HG03460 (cell line): ENCODE measurements around the gene DCAF4.
"Not testable (repeated sequence)": the region's sequence is repeated elsewhere in the genome, so short reads cannot be mapped to it uniquely, and the experiment has no call there.

Source experiments
- ATAC-seq: cut with Tn5 transposase; IDR thresholded peaks from one replicate; pipeline ENCODE4 v1.9.1; 2021; ENCODE audit not compliant: unreplicated experiment

The DCAF4 gene

DNA sequence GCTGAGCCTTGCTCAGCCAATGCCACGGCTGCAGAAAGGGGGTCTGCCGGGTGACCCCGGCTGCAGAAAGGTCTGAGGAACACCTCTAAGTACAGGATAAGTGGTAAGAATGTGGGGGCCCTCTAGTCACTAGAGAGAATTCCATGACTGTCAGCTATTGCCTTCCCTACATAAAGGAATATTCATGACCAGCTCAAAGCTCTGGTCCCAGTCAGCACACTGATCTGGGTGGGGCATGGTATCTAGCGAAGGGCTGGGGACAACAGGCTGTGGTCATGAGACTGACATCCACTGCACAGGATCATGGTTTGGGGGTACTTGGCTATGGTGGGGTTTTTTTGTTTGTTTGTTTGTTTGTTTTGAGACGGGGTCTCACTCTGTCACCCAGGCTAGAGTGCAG is 42.1 kb downstream of the DCAF4 start:
- no peak for ATAC-seq

DNA sequence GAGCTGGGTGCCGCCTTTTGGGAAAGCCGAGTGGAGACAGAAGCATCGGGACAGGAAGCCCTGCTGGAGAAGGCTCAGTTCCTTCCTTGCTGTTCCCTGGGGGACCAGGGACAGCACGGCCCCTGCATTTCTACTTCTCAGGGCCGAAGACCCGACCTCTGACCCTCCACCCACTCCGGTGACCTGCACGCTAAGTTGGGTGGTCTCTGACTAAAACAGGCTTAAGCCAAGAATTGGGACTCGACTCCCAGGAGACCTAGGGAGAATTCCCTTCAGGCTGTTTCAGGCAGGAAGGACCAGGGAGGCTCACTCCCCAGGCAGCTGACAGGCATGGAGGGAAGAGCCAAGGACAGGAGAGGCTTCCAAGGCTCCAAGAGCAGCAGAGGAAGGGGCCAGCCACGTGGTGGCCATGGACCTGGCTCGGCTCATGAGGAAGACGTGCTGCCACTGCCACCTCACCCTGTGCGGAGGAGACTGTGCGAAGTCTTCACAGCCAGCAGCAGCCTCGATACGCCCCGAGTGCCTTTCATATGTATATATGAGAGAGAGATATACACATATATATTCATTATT is 43.9 kb downstream of the DCAF4 start:
- no peak for ATAC-seq

DNA sequence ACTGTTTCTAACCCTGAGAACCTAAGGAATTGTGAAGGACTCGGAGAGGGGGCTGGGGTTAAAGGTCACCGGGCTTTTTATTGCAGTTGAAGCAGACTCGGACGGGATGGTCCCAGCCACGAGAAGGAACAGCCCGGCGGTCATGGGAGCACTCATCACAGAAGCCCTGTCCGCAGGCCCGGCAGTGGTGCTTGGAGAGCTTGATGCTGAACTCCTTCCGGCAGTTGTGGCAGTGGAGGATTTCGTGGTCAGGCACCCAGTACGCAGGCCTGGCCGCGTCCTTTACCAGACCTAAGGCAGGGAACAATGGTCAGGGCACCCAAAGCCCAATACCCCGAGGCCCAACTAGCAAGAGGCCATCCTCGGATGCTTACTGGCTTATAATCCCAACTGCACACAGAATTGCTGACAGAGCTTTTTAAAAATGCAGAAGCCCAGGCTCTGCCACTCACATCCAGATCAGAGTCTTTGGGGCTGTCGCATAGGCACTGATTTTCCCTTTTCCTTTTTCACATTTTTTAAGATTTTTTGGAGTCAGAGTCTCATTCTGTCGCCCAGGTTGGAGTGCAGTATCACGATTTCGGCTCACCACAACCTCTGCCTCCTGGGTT is 44.7 kb downstream of the DCAF4 start:
- ATAC-seq: no peak

DNA sequence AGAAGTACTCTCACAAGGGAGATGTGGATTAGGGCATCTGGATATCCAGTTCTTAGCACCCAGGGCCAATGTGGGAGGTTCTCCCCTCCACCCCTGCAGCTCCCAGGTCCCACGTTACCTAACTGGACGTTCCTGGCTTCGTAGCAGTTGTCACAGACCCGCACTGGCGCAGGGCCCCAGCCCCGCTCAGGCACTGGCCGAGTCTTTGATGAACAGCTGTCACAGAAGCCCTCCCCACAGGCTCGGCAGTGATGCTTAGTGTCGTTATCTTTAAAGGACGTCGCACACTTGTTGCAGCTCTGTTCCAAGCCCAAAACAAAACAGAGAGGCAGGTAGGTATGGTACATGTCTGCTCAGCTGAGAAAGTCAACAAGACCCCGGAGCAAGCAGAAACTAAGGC is 48.4 kb downstream of the DCAF4 start:
- no peak for ATAC-seq

DNA sequence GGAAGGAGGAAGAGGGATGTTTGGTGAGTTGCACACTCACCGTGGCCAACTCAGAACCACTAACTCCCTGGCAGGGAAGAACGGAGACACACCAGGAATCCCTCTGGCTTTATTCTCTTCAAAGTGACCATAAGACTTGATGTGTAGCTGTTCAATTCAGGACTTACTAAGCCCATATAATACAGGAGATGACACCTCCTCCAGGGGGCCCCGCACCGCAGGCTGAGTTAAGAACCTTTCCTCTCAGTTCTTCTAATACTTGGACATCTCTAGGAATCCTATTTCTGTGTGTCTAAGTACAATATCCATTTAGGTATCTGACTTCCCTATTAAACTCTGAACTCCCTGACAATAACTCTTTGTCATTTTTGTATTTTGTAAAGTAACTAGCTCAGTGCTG is 49.5 kb downstream of the DCAF4 start:
- ATAC-seq: no peak

DNA sequence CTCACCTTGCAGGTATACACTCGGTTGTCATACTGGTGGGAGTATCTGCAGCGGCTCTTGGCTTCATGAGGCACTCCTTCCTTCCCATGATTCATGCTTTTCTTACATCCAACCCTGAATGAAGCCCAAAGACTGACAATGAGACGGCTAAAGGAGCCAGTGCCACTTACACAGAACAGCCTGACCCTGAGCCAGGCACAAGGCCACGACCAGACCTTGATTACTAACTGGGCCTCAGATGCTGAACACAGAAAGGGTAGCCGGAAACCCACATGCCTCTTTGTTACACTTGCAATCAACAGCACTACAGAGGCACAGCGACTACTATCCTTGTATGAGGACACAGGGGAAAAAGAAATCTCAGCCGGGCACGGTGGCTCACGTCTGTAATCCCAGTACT is 52.6 kb downstream of the DCAF4 start:
- no peak for ATAC-seq

DNA sequence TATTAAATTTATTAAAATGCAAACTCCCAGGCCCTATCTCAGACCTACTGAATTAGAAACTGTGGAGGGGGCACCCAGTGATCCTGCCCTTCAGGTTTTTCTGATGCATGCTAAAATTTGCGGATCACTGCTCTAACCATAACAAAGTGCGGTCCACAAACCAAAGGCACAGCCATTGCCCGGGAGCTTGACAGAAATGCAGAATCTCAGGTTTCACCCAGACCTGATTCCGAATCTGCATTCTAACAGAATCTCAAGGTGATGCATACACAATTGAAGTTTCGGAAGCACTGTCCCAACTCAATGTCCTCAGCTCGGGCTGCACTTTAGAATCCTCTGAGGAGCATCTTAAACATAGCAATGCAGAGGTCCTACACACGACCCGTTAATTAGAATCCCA is 54.6 kb downstream of the DCAF4 start:
- no peak for ATAC-seq

DNA sequence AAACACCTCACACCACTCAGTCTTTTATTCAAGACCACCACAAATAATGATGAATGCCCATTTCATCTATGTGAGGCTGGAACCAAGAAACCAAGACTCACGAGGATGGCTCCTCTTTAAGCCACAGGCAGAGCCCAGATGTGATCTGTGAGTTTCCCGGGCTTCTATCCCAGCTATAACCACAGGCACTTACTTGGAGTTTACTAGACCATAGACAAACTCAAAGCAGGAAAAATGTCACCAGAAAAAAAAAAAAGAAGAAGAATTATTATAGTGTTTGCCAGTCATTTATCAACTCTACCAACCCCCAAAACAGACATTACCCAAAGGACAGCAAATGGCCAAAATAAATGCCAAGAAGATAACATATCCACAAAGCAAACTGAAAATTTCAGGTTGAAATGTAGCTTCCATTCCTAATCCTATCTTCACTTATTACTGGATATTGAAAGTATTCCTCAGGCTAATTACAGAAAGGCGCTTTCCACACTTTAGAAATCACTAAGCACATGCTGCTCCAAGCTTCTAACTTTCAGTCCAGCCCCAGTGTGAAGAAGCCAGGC is 56.0 kb downstream of the DCAF4 start:
- ATAC-seq: no peak

DNA sequence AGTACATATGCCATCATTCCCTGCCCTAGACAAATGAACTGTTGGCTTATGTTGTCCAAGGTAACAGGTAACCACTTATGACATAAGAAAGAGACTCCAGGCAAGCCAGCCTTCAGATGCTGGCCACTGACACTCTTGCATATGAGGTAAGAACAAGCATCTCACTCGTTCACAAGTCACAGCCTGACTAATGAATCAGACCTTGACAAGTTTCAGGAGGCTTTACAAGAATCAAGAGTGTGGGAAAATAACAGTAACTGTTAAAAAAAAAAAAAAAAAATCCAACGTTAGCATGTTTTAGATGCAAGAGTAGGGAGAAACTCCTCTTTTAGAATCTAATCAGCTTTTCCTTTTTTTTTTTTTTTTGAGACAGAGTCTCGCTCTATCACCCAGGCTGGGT is 60.0 kb downstream of the DCAF4 start:
- ATAC-seq: no peak

DNA sequence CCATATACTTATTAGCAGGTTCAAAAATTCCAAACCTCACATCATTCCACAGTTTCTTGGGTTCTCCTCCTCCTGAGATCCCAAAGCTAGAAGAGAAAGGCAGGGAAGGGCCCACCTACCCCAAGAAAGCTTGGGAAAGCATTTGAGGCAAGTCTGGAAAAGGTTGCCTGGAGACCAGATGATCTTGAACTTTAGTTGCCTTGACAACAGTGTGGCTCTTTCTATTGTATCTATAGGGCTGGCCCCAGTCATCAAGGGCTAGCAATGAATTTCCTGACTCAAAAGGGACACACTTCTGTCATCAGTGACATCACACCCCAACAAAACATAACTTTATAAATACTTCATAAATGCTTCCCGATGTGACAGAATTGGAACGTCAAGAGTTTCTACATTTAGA is 60.6 kb downstream of the DCAF4 start:
- no peak for ATAC-seq

DNA sequence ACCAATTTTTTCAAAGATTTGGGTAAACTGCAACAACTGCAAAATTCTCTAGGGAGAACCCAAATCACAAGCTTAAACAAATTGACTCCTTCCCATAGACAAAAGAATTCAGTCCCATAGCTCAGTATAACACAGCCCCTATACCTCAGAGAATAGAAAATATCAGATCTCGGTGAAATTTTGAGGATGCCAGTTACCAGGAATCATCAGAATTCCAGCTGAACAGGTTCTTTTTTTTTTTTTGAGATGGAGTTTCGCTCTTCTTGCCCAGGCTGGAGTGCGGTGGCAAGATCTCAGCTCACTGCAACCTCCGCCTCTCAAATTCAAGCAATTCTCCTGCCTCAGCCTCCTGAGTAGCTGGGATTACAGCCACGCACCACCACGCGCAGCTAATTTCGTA is 63.9 kb downstream of the DCAF4 start:
- ATAC-seq: no peak

DNA sequence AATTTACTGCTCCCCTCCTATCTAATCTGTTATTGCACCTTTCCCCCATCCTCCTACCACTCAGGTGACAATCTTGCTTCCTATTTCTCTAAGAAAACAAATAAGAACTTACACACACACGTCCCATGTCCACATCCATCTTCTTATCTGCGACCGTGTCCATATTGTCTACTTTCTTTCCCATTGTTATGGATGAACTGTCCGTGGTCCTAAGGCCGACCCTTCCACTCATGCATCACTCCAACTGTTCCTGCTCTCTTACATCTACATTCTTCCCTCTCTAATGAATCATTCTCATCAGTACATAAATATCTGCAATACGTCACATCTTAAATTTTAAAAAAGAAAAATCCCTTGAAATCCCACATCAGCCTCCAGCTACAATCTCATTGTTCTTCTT is 70.7 kb downstream of the DCAF4 start:
- ATAC-seq: no peak

DNA sequence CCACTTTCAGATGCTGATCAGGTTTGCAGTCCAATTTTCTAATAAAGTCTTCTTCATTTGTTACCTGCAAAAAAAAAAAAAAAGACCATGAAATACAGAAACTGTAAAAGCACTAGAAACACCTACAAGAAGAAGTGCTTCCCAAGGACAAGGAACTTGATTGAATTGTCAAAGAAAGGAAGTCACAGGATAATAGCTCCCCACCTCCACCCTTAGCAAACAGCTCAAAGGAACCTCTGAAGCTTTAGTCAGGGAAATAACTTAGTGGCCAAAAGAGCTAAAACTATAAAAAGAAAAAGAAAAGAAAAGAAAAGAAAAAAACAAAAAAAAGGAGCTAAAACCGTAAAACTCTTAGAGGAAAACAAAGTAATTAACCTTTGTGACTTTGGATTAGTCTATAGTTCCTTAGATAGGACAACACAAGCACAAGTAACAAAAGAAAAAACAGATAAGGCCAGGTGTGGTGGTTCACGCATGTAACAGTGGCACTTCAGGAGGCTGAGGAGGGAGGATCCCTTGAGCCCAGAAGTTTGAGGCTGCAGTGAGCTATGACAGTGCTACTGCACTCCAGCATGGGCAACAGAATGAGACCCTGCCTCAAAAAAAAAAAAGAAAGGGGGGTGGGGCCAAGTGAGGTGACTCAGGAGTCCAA is 72.1 kb downstream of the DCAF4 start:
- ATAC-seq: no peak

DNA sequence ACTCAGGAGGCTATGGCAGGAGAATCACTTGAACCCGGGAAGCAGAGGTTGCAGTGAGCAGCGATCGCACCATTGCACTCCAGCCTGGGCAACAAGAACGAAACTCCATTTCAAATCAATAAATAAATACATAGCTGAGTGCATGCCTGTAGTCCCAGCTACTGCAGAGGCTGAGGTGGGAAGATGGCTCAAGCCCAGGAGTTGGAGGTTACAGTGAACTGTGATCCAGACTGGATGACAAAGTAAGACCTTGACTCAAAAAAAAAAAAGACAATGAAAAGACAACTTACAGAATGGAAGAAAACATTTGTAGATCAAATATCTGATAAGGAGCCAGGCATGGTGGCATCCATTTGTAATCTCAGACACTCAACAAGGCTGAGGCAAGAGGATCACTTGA is 73.1 kb downstream of the DCAF4 start:
- ATAC-seq: no peak

DNA sequence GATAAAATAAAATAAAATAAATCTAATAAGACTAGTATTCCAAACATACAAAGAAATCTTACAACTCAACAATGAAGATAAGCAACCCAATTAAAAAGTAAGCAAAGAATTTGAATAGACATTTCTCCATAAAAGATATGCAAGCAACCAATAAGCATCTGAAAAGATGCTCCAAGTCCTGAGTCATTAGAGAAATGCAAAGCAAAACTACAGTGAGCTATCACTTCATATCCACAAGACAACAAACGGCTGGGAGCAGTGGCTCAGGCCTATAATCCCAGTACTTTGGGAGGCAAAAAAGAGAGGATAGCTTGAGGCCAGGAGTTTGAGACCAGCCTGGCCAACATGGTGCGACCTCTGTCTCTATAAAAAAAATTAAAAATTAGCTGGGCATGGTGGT is 73.8 kb downstream of the DCAF4 start:
- no peak for ATAC-seq

DNA sequence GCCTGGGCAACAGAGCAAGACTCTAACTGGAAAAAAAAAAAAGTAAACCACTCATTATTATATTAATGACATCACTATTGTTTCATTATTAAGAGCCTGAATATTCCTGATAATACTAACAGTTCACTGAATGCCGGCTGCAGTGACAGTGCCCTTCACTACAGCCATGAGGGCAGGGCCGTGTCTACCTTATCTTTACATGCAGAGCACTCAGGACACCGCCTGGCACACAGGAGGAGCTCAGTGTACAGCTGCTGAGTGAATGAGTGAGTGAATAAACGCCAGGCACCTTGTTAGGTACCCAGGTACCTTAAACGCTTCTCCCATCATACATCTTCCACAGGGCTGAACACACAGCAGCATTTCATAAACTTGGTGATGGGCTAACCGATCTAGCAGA is 77.4 kb downstream of the DCAF4 start:
- ATAC-seq: no peak

DNA sequence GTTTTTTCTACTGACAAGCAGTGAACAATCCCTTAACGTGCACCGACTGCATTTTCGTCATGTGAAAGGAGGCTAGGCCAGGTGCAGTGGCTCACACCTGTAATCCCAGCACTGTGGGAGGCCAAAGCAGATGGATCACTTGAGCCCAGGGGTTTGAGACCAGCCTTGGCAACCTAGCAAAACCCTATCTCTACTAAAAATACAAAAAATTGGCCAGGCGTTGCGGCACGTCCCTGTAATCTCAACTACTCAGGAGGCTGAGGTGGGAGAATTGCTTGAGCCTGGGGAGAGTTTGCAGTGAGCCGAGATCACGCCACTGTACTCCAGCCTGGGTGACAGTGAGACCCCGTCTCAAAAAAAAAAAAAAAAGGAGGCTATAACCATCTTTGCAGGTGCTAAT is 78.4 kb downstream of the DCAF4 start:
- not testable (repeated sequence) for ATAC-seq

DNA sequence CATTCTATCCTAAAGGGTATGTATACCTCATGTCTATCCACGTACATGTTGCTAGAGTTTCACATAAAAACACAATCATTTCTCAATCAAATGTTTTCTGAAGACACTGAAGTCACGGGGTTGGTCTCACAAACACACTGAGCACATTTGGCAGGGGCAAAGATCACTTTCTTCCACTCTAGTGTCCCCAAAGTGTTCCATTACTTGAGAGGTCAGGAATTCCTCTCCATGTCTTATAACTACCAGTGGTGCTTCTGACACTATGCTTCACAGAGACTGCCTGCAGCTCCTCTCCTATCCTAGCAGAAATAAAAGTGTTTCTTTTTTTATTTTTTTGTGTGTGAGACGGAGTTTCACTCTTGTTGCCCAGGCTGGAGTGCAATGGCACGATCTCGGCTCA is 81.6 kb downstream of the DCAF4 start:
- no peak for ATAC-seq

DNA sequence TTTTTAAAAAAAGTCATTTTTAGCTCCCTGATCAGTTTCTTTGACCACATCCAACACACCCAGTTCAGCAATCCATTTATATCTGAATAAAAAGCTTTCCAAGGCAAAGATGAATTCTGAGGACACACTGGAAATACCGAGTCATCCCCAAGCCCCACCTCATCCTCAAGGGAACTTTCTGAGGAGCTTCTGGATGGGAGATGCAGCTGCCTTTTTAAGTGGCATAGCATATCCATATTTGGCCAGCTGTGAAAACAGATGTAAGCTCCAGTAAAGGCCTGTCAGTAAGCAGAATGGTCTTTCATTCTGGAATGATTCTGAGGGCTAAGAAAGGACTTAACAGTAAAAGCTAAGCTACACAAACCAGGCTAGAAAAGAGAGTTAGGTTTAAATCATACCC is 82.2 kb downstream of the DCAF4 start:
- no peak for ATAC-seq
